ENCODE data around the gene SLC25A33.

GRCh38 chr1:9595156-9595967 is 56.1 kb downstream of the SLC25A33 start:
- TF ChIP-seq CTCF (IDR thresholded peaks at IDR 0.05) (no peak), POLR2A (IDR thresholded peaks at IDR 0.05) (no peak)
